PC-3 (cell line): ENCODE measurements around the gene DISC1. TPM values are rescaled to one million over a fixed set of nuclear protein-coding genes. Genes with fewer than 3 reads are reported as not detected.

ENCODE experiments used
- ATAC-seq: fragments of 200-7000 bp; cut with Tn5 transposase; 2 replicates; pipeline ENCODE4 v1.9.1; 2020; ENCODE audit warnings: mild to moderate bottlenecking, moderate library complexity
- BruUV-seq: library from RNA; stranded (reverse); fragments of 400-500 nt; replicated peaks from 2 replicates; lab custom pipeline; 2021; lab: Mats Ljungman, UMichigan
- CTCF ChIA-PET: fragments of 300-600 bp; sonication (Branson Sonifier 250); formaldehyde crosslinking; loops from one replicate; lab custom pipeline; 2022; ENCODE audit warnings: antibody characterized with exemption; lab: Charles Lee
- POLR2A ChIA-PET: fragments of 300-600 bp; sonication (Branson Sonifier 250); formaldehyde crosslinking; loops from one replicate; lab custom pipeline; 2022; ENCODE audit warnings: antibody characterized with exemption; ENCODE audit not compliant: unreplicated experiment; lab: Charles Lee
- DNase-seq: peaks from one replicate; pipeline ENCODE4 v3.0.0-alpha.2; 2015
- H2AFZ ChIP-seq: fragments of 300-600 bp; sonication (generic); 2 replicates; pipeline ENCODE4 v1.6.0; 2016; ENCODE audit warnings: antibody characterized with exemption, low read length
- H3F3A ChIP-seq: fragments of 300-600 bp; sonication (generic); one replicate; pipeline ENCODE4 v1.6.0; 2017; ENCODE audit warnings: antibody characterized with exemption, low read length, control low read depth, mild to moderate bottlenecking; ENCODE audit not compliant: unreplicated experiment
- H3K27ac ChIP-seq: fragments of 300-600 bp; sonication (generic); 2 replicates; pipeline ENCODE4 v1.5.1; 2016; ENCODE audit warnings: mild to moderate bottlenecking, low read length
- H3K27me3 ChIP-seq: fragments of 300-600 bp; sonication (generic); 2 replicates; pipeline ENCODE4 v1.6.1; 2016; ENCODE audit warnings: low read length, mixed read lengths
- H3K36me3 ChIP-seq: fragments of 300-600 bp; sonication (generic); 2 replicates; pipeline ENCODE4 v1.6.1; 2016; ENCODE audit warnings: low read depth, mixed run types, low read length, mixed read lengths
- H3K4me1 ChIP-seq: fragments of 300-600 bp; sonication (generic); 2 replicates; pipeline ENCODE4 v1.5.1; 2016; ENCODE audit warnings: low read length; ENCODE audit not compliant: insufficient read depth
- H3K4me2 ChIP-seq: fragments of 300-600 bp; sonication (generic); 2 replicates; pipeline ENCODE4 v1.6.0; 2016; ENCODE audit warnings: low read length
- H3K4me3 ChIP-seq: fragments of 300-600 bp; sonication (generic); 2 replicates; pipeline ENCODE4 v1.5.1; 2016; ENCODE audit warnings: mild to moderate bottlenecking, low read length, mixed read lengths
- H3K79me2 ChIP-seq: fragments of 300-600 bp; sonication (generic); 2 replicates; pipeline ENCODE4 v1.6.1; 2017; ENCODE audit warnings: low read length, mixed read lengths
- H3K9ac ChIP-seq: fragments of 300-600 bp; sonication (generic); 2 replicates; pipeline ENCODE4 v1.6.0; 2016; ENCODE audit warnings: mild to moderate bottlenecking, low read length
- H3K9me2 ChIP-seq: fragments of 300-600 bp; sonication (generic); replicated peaks from 2 replicates; pipeline ENCODE4 v1.6.1; 2016; ENCODE audit warnings: mixed run types, low read length, mixed read lengths
- H3K9me3 ChIP-seq: fragments of 300-600 bp; sonication (generic); 2 replicates; pipeline ENCODE4 v1.6.1; 2016; ENCODE audit warnings: low read length, mixed read lengths
- H4K20me1 ChIP-seq: fragments of 300-600 bp; sonication (generic); 2 replicates; pipeline ENCODE4 v1.6.1; 2016; ENCODE audit warnings: low read length, mixed read lengths
- EZH2 ChIP-seq: fragments of 300-600 bp; sonication (generic); IDR thresholded peaks from one replicate; pipeline ENCODE4 v1.6.1; 2017; ENCODE audit warnings: antibody characterized with exemption, mild to moderate bottlenecking, low read length; ENCODE audit not compliant: unreplicated experiment
- EZH2phosphoT487 ChIP-seq: fragments of 300-600 bp; sonication (generic); IDR thresholded peaks from 2 replicates; pipeline ENCODE4 v1.6.1; 2018; ENCODE audit warnings: mild to moderate bottlenecking, antibody characterized with exemption, low read length, borderline replicate concordance
- intact Hi-C: fragments of 100-400 bp; cut with micrococcal nuclease; formaldehyde crosslinking; loops from 2 replicates; pipeline ENCODE4 v1.9.0; 2023
- total RNA-seq: library from RNA; depleted of rRNA; stranded (reverse); fragments of >200 nt; gene quantifications from 2 replicates; pipeline ENCODE4 v1.2.3, GENCODE V29; 2014
- TF ChIP-seq, protein P1 (sequence below): fragments of 300-600 bp; sonication (generic); conservative IDR thresholded peaks from 2 replicates; pipeline ENCODE4 v1.5.1; 2017; ENCODE audit warnings: antibody characterized with exemption, low read depth, mild to moderate bottlenecking, low read length

The DISC1 gene
- total RNA-seq, 1 experiment from 2014 or later, result 3.4 TPM

DNA sequence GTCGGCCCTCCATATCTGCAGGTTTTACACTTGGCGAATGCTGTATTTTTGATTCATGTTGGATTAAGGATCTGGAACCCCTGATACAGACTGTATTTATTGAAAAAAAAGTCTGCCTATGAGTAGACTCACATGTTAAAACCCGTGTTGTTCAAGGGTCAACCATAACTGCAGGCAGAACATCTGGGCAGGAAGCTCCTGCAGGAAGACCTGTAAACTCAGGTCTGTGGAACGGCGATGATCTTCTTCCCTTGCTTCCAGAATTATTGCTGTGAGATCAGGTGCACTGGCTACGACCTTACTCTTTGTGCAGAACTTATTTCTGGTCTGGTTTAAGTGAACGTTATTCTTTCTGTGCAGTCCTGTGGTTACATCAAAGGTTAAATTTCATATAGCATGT, 96.6 kb downstream of the DISC1 start:
- H2AFZ ChIP-seq, result no peak overlapping the region
- no TSS peak for BruUV-seq
- no peak for ATAC-seq
- no peaks in the 10 kb centered on the region for H3K79me2 ChIP-seq
- H3K4me1 ChIP-seq, result peaks cover 12% of the 10 kb centered on the region
- no peak overlapping the region for H3K9ac ChIP-seq
- H4K20me1 ChIP-seq, result no peaks in the 10 kb centered on the region
- H3K9me3 ChIP-seq, result no peaks in the 10 kb centered on the region
- H3F3A ChIP-seq, result no peaks in the 10 kb centered on the region
- no peak overlapping the region for H3K4me3 ChIP-seq
- no peak overlapping the region for H3K4me2 ChIP-seq
- TF ChIP-seq EZH2, result no peak
- no peak for TF ChIP-seq EZH2phosphoT487
- TF ChIP-seq, protein P1, sequence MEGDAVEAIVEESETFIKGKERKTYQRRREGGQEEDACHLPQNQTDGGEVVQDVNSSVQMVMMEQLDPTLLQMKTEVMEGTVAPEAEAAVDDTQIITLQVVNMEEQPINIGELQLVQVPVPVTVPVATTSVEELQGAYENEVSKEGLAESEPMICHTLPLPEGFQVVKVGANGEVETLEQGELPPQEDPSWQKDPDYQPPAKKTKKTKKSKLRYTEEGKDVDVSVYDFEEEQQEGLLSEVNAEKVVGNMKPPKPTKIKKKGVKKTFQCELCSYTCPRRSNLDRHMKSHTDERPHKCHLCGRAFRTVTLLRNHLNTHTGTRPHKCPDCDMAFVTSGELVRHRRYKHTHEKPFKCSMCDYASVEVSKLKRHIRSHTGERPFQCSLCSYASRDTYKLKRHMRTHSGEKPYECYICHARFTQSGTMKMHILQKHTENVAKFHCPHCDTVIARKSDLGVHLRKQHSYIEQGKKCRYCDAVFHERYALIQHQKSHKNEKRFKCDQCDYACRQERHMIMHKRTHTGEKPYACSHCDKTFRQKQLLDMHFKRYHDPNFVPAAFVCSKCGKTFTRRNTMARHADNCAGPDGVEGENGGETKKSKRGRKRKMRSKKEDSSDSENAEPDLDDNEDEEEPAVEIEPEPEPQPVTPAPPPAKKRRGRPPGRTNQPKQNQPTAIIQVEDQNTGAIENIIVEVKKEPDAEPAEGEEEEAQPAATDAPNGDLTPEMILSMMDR, result no peak
- ChIA-PET POLR2A (no interaction called here), CTCF (no interaction called here)
- no peaks in the 10 kb centered on the region for H3K9me2 ChIP-seq
- DNase-seq, result no peak
- no peaks in the 10 kb centered on the region for H3K27me3 ChIP-seq
- H3K36me3 ChIP-seq, result no peaks in the 10 kb centered on the region
- intact Hi-C loops, result no loop called here
- no peak overlapping the region for H3K27ac ChIP-seq

DNA sequence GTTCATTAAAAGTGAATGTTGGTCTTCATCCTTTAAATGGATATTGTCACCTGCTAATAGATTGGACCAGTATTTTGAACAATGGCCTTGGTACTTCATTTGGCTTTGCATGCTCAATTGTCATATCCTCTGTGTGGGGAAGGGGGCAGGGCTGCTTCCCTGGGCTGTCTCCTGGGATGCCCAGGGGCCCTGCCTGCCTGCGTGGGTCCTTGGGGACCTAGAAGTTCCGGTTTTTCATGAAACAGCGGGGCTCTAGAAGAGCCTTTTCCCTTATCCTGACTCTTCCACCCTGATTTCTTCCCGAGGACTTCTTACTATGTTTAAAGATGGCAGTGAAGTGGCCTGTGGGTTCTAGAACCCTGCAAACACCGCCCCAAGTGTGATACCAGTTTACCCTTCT, 97.5 kb downstream of the DISC1 start:
- CTCF ChIA-PET, result no interaction called here
- Histone ChIP-seq H3K9ac (no peak overlapping the region), H3K4me1 (peaks cover 12% of the 10 kb centered on the region), H3K9me2 (no peaks in the 10 kb centered on the region), H2AFZ (no peak overlapping the region), H3K27ac (no peak overlapping the region), H4K20me1 (no peaks in the 10 kb centered on the region), H3K27me3 (no peaks in the 10 kb centered on the region), H3F3A (no peaks in the 10 kb centered on the region), H3K4me2 (no peak overlapping the region), H3K4me3 (no peak overlapping the region), H3K36me3 (no peaks in the 10 kb centered on the region), H3K9me3 (no peaks in the 10 kb centered on the region), H3K79me2 (no peaks in the 10 kb centered on the region)
- intact Hi-C loops, result loop anchor here (2.0 kb wide), 1 partner anchor 905 kb away; no protein-coding TSS in a partner anchor
- TF ChIP-seq EZH2 (no peak), EZH2phosphoT487 (no peak)
- TF ChIP-seq, protein P1, result no peak
- POLR2A ChIA-PET, result no interaction called here
- DNase-seq, result no peak
- BruUV-seq, result no TSS peak
- ATAC-seq, result no peak

DNA sequence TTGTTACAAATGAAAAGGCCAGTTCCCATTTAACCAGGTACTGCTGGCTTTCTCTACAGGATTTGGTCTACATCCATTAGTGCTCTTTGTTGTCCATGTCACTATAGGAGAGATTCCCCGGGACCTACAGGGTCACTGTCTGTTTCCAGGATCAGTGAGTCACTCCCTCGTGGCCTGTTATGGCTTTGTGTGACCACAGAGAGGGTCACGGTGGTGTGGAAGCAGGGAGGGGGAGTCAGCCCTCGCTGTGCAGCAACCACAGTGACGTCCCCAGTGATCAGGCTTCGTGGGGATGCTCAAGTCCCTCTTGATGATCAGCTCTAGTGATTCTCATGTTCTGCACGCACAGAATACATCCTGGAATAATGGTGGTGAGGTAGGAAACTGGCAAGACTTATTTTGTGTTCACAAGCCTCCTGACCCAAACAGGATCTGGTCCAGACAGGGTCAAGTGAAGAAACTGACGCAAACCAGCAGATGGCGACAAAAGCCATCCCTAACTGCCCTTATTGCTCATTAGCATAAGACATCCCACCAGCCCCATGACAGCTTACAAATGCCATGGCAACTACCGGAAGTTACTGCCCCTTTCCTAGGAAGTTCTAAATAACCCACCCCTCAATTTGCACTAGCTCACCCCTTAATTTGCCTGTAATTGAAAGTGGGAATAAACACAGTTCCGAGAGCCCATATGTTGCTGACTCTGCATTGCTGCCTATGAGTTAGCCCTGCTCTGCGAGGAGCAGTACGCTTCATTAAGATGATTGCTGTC, 98.5 kb downstream of the DISC1 start:
- no peaks in the 10 kb centered on the region for H3K9me3 ChIP-seq
- ATAC-seq (peak; percentile 95), DNase-seq (peak; percentile 84)
- H3K4me1 ChIP-seq, result peaks cover 3% of the 10 kb centered on the region
- H3K4me3 ChIP-seq, result no peak overlapping the region
- no peaks in the 10 kb centered on the region for H3K27me3 ChIP-seq
- BruUV-seq, result no TSS peak
- no peaks in the 10 kb centered on the region for H3K79me2 ChIP-seq
- H3K9me2 ChIP-seq, result no peaks in the 10 kb centered on the region
- H3K4me2 ChIP-seq, result no peak overlapping the region
- H3K36me3 ChIP-seq, result no peaks in the 10 kb centered on the region
- no peak overlapping the region for H3K9ac ChIP-seq
- H3F3A ChIP-seq, result no peaks in the 10 kb centered on the region
- ChIA-PET POLR2A (no interaction called here), CTCF (no interaction called here)
- H2AFZ ChIP-seq, result no peak overlapping the region
- no peak overlapping the region for H3K27ac ChIP-seq
- TF ChIP-seq, protein P1, result peak; percentile 93
- TF ChIP-seq EZH2phosphoT487, result no peak
- intact Hi-C loops, result loop anchor here (2.0 kb wide), 1 partner anchor 904 kb away; no protein-coding TSS in a partner anchor
- no peaks in the 10 kb centered on the region for H4K20me1 ChIP-seq
